GM21717 (cell line): ENCODE results near the gene WASF2.
"Not testable (repeated sequence)": the region's sequence is repeated elsewhere in the genome, so short reads cannot be mapped to it uniquely, and the experiment has no call there.

Experiments used
- ATAC-seq: cut with Tn5 transposase; IDR thresholded peaks from one replicate; pipeline ENCODE4 v1.9.1; 2021; ENCODE audit warnings: mild to moderate bottlenecking, moderate library complexity; ENCODE audit not compliant: unreplicated experiment

Gene WASF2, protein sequence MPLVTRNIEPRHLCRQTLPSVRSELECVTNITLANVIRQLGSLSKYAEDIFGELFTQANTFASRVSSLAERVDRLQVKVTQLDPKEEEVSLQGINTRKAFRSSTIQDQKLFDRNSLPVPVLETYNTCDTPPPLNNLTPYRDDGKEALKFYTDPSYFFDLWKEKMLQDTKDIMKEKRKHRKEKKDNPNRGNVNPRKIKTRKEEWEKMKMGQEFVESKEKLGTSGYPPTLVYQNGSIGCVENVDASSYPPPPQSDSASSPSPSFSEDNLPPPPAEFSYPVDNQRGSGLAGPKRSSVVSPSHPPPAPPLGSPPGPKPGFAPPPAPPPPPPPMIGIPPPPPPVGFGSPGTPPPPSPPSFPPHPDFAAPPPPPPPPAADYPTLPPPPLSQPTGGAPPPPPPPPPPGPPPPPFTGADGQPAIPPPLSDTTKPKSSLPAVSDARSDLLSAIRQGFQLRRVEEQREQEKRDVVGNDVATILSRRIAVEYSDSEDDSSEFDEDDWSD

GRCh38 chr1:27489973-27490741 is at the start of gene WASF2:
Gene WASF2, minus strand, starts transcription at chr1:27490167. Its CDS starts 61,277 bp downstream, at chr1:27428890.
- peak; percentile 81 for ATAC-seq

DNA sequence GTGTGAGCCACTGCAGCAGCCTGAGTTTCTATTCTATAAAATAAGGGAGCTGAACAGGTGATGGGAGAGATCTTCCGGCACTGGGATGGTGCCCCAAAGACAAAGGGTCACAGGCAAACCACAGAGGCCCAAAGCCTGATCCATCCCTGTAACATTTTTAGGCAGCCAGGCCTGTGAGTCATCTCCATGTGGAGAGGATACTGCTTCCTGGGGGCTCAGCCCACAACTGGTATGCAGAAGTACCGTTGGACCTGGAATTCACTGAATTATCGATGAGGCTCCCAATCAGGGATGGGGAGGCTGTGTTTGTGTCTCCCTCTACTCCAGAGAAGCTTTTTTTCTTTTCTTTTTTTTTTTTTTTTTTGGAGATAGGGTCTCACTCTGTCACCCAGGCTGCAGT is 48.8 kb upstream of the WASF2 start:
- no peak for ATAC-seq

DNA sequence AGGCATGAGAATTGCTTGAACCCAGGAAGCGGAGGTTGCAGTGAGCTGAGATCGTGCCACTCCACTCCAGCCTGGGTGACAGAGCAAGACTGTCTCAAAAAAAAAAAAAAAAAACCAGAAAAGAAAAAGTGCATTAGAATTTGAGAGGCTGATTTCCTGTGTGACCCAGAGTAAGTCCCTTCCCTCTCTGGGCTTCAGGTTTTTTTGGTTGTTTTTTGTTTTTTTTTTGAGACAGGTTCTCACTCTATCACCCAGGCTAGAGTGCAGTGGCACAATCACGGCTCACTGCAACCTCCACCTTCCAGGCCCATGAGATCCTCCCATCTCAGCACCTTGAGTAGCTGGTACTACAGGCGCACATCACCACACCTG is 48.3 kb upstream of the WASF2 start:
- not testable (repeated sequence) for ATAC-seq

DNA sequence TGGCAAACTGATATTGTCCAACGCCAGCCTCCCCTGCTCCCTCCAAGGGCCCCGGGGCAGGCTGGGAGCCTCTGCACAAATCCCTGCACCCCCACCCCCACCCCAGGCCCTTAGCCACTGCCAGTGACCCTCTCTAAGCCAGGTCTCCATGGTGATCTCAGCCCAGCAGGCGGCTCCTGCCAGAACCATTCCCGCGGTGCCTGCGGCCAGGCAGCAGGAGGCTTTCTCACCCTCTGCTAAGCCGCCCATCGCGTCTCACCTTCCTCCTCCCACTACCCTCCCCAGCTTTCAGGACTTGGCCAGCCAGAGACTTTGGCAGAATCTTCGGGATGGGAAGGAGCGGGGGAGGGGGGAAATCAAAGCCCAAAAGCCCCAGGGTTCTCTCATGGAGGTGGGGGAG is 46.8 kb upstream of the WASF2 start:
- ATAC-seq, result no peak

- ATAC-seq, result no peak
Measured at GRCh38 chr1:27536010-27536757, 46.2 kb upstream of the WASF2 start.

GRCh38 chr1:27535386-27535785 is 45.4 kb upstream of the WASF2 start:
- no peak for ATAC-seq

DNA sequence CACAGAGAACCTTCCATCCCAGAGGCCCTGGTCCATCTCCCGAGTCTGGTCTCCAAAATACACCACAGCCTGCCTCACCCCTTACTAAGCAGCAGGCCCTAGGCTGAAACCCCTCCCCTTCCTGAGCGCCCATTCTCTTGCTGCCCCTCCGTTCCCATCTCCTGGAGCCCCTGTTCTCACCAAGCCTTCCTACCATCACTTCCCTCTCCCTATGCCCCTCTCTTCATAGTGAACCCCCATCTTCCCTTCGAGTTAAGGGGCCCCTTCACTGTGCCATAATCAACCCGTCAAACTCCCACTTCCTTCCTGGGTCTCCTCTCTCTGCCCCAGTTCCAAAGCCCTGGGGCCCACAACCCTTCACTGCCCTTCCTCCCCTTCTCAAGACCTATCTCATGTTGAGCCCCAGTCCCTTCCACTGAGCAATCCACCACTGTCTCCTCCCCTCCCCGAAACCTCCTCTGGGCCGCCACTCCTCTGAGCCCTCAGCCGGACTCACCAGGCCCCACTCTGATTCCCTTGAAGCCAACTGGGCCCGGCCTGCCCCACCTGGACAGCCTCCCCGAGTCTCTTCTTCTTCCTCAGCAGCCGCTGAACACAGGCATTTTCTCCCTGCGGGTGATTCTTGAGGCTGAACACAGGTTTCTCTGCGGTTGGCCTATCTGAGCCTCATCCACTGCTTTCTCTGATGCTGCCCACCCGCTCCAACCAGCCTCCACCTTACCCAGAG is 42.2 kb upstream of the WASF2 start:
- ATAC-seq, result no peak

DNA sequence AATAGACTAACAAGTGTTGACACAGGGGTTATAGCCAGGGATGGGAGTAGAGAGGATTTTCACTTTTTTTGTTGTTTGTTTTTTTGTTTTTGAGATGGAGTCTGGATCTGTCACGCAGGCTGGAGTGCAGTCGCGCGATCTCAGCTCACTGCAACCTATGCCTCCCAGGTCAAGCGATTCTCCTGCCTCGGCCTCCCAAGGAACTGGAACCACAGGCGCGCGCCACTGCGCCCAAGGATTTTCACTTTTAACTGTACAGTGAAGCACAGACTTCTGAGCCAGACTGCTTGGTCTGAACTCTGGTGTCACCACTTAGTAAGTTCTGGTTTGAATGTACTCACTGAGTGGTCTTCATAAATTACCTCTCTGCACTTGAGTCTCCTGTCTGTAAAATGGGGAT is 40.2 kb upstream of the WASF2 start:
- no peak for ATAC-seq

DNA sequence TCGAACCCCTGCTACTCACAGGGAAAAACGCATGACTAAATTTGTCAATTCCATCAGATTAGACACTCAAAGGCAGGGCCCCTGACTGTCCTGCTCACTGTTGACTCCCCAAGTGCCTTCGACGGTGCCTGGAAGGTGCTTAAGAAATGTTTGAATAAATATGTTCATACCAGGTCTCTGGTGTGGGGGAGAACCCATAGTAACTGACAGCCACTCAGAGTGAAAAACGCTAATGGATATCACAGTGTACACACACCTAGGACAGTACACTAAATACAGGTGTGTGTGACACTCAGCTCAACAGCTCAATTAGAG is 39.7 kb upstream of the WASF2 start:
- no peak for ATAC-seq

DNA sequence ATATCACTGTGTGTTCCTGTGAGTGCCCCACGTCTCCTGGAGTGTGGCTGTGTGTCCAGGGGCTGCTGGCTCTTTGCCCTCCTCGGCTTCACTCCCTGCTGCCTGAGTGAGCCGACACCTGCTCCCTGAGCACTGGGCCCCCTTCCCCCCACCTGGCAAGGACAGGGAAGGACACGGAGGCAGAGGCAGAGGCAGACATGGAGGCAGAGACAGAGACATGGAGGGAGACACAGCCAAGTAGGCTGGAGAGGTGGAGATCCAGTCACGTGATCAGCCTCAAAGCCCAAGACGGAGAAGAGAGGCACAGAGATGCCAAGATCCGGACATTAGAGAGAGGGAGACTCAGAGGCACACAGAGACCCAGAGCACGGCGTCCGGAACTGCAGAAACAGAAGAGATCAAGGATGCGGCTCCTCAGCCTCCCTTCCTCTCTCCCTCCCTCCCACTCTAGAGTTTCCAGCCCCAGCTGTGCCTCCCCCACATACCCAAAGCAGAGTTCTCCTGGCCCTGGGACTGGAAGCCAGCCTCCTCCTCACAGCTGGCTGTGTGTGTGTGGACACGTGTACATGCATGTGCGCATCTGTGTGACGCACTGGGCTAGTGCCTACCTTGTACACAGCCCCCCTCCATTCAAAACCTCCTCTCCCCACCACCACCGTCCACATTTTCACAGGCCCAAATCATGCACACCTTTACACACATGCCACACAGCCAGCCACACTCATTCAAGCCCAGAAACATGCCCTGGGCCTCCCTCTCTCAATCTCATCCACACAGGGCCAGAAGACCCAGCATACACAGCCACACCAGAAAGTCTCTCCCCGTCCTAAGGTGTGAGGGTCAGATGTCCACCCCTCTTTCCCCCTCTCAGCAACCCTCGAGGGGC is 39.1 kb upstream of the WASF2 start:
- no peak for ATAC-seq

DNA sequence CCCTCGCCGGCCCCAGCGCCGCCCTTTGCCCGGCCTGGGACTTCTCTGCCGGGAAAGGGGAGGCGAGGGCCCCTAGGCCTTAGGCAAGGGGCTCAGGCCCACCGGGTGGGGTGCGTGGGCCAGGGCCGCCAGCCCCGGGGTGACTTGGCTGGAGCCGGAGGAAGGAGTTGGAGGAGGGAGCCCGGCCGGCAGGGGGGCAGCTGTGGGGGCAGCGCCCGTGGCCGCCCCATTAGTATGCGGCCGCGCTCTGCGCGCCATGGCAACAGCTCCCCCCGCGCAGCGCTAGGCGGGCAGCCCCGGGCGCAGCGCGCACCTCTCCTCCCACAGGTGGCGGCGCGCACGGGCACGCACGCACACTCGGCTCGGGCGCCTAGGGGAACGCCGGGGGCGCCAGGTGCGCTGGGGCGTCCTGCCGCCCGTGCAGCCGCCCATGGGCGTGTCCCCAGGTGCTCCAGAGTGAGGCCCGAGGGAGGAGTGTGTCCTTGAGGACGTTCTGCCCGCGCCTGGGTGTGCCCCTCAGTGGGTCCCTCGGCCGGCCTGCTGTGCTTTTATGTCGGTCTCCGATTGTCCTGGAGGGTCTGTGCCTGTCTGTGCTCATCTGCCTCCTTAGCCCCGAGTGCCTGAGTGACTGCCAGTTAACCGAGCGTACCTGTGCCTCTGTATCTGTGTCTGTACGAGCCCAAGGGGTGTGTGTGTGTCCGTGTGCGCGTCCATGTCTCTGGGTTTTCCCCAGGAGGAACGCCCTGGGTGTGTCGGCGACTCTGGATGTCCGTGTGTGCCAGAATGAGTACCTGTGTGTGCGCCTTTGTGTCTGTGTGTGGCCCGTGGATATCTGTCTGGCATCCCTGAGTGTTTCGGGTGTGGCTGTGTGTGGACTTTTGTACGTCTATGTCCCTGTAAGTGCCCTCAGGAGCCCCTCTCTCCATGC is 38.2 kb upstream of the WASF2 start:
- ATAC-seq, result no peak

GRCh38 chr1:27527223-27527889 is 37.4 kb upstream of the WASF2 start:
- ATAC-seq, result no peak

- ATAC-seq, result no peak
Measured at GRCh38 chr1:27526569-27527222, 36.7 kb upstream of the WASF2 start.

GRCh38 chr1:27525296-27526272 is 35.6 kb upstream of the WASF2 start:
- peak; percentile 69 for ATAC-seq

GRCh38 chr1:27523337-27524020 is 33.5 kb upstream of the WASF2 start:
- no peak for ATAC-seq
